PFSK-1 (cell line): ENCODE results near the gene LGALS8.

Experiments
- POLR2AphosphoS5 ChIP-seq: IDR thresholded peaks from 2 replicates; pipeline ENCODE4 v1.6.1; 2012; ENCODE audit warnings: low read depth, mild to moderate bottlenecking, control low read depth, low read length, moderate library complexity
- TAF1 ChIP-seq: IDR thresholded peaks from 2 replicates; pipeline ENCODE4 v1.6.1; 2012; ENCODE audit warnings: low read length, control low read depth, borderline replicate concordance; ENCODE audit not compliant: insufficient read depth
- TF ChIP-seq, protein P1 (sequence below), 2 experiments: IDR thresholded peaks; 2 replicates each; pipeline versions ENCODE4 v1.6.1 to v1.8.0; 2011 to 2012; ENCODE audit warnings: low read depth in 2 of 2, low read length in 2 of 2, control low read depth in 1 of 2, inconsistent platforms in 1 of 2, mild to moderate bottlenecking in 1 of 2, moderate library complexity in 1 of 2; ENCODE audit not compliant: insufficient read depth in 1 of 2

DNA sequence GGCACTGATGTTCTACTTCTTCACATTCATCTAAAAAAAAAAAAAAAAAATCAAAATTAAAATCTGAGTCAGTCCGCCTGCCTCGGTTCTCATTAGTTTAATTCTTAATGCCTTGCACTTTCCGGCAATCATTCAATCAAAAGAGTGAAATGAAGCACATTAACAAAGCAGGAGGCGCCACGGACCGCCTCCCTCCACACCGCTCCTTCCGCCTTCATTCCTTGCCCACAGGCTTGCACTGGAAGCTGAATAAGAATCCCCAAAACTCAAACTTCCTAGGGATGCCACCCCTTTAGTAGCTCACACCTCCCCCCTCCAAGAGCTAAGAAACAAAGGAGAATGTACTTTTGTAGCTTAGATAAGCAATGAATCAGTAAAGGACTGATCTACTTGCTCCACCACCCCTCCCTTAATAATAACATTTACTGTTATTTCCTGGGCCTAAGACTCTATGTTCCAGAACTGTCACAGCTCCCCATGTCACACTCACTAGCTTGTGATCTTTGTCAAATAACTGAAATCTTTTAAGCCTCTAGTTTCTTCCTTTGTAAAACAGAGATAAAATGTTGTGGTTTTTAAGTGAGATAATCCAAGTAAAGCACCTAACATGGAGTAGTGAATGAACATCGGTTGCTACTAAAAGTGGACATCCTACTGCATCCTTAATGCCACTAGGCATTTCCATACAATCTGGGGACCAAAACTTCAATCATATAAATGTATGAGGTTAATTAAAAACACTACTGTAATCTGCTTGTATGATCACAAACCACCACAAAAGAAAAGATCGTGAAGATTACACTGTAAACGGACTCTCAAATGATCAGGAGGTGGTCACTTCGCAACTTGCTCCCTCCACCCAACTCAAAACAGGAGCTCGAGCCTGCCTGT is 27.4 kb downstream of the LGALS8 start:
- no peak for TF ChIP-seq POLR2AphosphoS5
- TF ChIP-seq, protein P1, sequence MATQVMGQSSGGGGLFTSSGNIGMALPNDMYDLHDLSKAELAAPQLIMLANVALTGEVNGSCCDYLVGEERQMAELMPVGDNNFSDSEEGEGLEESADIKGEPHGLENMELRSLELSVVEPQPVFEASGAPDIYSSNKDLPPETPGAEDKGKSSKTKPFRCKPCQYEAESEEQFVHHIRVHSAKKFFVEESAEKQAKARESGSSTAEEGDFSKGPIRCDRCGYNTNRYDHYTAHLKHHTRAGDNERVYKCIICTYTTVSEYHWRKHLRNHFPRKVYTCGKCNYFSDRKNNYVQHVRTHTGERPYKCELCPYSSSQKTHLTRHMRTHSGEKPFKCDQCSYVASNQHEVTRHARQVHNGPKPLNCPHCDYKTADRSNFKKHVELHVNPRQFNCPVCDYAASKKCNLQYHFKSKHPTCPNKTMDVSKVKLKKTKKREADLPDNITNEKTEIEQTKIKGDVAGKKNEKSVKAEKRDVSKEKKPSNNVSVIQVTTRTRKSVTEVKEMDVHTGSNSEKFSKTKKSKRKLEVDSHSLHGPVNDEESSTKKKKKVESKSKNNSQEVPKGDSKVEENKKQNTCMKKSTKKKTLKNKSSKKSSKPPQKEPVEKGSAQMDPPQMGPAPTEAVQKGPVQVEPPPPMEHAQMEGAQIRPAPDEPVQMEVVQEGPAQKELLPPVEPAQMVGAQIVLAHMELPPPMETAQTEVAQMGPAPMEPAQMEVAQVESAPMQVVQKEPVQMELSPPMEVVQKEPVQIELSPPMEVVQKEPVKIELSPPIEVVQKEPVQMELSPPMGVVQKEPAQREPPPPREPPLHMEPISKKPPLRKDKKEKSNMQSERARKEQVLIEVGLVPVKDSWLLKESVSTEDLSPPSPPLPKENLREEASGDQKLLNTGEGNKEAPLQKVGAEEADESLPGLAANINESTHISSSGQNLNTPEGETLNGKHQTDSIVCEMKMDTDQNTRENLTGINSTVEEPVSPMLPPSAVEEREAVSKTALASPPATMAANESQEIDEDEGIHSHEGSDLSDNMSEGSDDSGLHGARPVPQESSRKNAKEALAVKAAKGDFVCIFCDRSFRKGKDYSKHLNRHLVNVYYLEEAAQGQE (IDR thresholded peaks at IDR 0.05; ENCODE audit: insufficient read depth in 1 of 2, low read depth in 2 of 2, low read length in 2 of 2): no peak
- no peak for TF ChIP-seq TAF1
